IMR-90 (cell line): ENCODE results near the gene ACTRT2. TPM values are rescaled to one million over a fixed set of nuclear protein-coding genes. Genes with fewer than 3 reads are reported as not detected.

Source experiments
- ATAC-seq: fragments of 200-7000 bp; cut with Tn5 transposase; 2 replicates; pipeline ENCODE4 v1.9.1; 2020; ENCODE audit warnings: low read depth, mild to moderate bottlenecking, moderate library complexity
- BruUV-seq: library from RNA; stranded (reverse); fragments of 400-500 nt; replicated peaks from 2 replicates; lab custom pipeline; 2021; lab: Mats Ljungman, UMichigan
- CTCF ChIA-PET: fragments of 300-600 bp; formaldehyde crosslinking; extraction: SDS; loops from one replicate; lab custom pipeline; 2021; ENCODE audit warnings: antibody characterized with exemption; lab: Yijun Ruan, JAX
- POLR2A ChIA-PET: fragments of 300-600 bp; sonication (Branson Sonifier 250); formaldehyde crosslinking; loops from one replicate; lab custom pipeline; 2022; ENCODE audit warnings: antibody characterized with exemption; ENCODE audit not compliant: unreplicated experiment; lab: Charles Lee
- DNase-seq: peaks from one replicate; pipeline ENCODE4 v3.0.0; 2013
- H2AFZ ChIP-seq: replicated peaks from 2 replicates; pipeline ENCODE3; 2013; ENCODE audit warnings: low read length, mild to moderate bottlenecking; ENCODE audit not compliant: poor library complexity
- H2AK5ac ChIP-seq: 2 replicates; pipeline ENCODE4 v1.6.1; 2013; ENCODE audit warnings: low read depth, low read length, inconsistent platforms
- H2AK9ac ChIP-seq: replicated peaks from 2 replicates; pipeline ENCODE3; 2013; ENCODE audit warnings: mild to moderate bottlenecking, low read depth, low read length, moderate library complexity; ENCODE audit not compliant: poor library complexity
- H2BK120ac ChIP-seq: 2 replicates; pipeline ENCODE4 v1.6.1; 2013; ENCODE audit warnings: low read depth, low read length, inconsistent platforms
- H2BK15ac ChIP-seq: 3 replicates; pipeline ENCODE4 v1.6.1; 2013; ENCODE audit warnings: low read depth, low read length, inconsistent platforms
- H2BK20ac ChIP-seq: 2 replicates; pipeline ENCODE4 v1.6.1; 2013; ENCODE audit warnings: low read depth, mild to moderate bottlenecking, inconsistent platforms, low read length, moderate library complexity
- H2BK5ac ChIP-seq: 2 replicates; pipeline ENCODE4 v1.6.1; 2013; ENCODE audit warnings: mild to moderate bottlenecking, low read depth, low read length, inconsistent platforms; ENCODE audit not compliant: poor library complexity, severe bottlenecking
- H3K14ac ChIP-seq: replicated peaks from 2 replicates; pipeline ENCODE4 v1.6.1; 2013; ENCODE audit warnings: low read depth, low read length, inconsistent platforms
- H3K18ac ChIP-seq: 2 replicates; pipeline ENCODE4 v1.6.1; 2013; ENCODE audit warnings: low read depth, low read length, control low read depth
- H3K23ac ChIP-seq: 2 replicates; pipeline ENCODE4 v1.6.1; 2013; ENCODE audit warnings: low read depth, low read length, inconsistent platforms
- H3K27ac ChIP-seq: 2 replicates; pipeline ENCODE4 v1.5.1; 2013; ENCODE audit warnings: mild to moderate bottlenecking, control low read depth, low read length; ENCODE audit not compliant: insufficient read depth
- H3K27me3 ChIP-seq: 2 replicates; pipeline ENCODE4 v1.6.1; 2013; ENCODE audit warnings: low read length; ENCODE audit not compliant: control insufficient read depth, insufficient read depth
- H3K36me3 ChIP-seq: 2 replicates; pipeline ENCODE4 v1.6.1; 2013; ENCODE audit warnings: low read length, mixed read lengths; ENCODE audit not compliant: control insufficient read depth, insufficient read depth
- H3K4ac ChIP-seq: 2 replicates; pipeline ENCODE4 v1.6.1; 2013; ENCODE audit warnings: low read depth, low read length, inconsistent platforms
- H3K4me1 ChIP-seq: 2 replicates; pipeline ENCODE4 v1.6.1; 2013; ENCODE audit warnings: low read length, mixed read lengths; ENCODE audit not compliant: control insufficient read depth, insufficient read depth
- H3K4me2 ChIP-seq: 2 replicates; pipeline ENCODE4 v1.6.1; 2013; ENCODE audit warnings: low read depth, mild to moderate bottlenecking, control low read depth, low read length, moderate library complexity
- H3K4me3 ChIP-seq: 2 replicates; pipeline ENCODE4 v1.5.1; 2013; ENCODE audit warnings: low read depth, mild to moderate bottlenecking, control low read depth, low read length, moderate library complexity; ENCODE audit not compliant: insufficient read depth
- H3K56ac ChIP-seq: 2 replicates; pipeline ENCODE4 v1.6.1; 2013; ENCODE audit warnings: low read length, inconsistent platforms; ENCODE audit not compliant: insufficient read depth; ENCODE audit errors: extremely low read depth
- H3K79me1 ChIP-seq, 2 experiments: 2 replicates each; pipeline ENCODE4 v1.6.1; 2013; ENCODE audit warnings: low read length in 2 of 2, inconsistent platforms in 1 of 2, low read depth in 1 of 2
- H3K9ac ChIP-seq: 2 replicates; pipeline ENCODE4 v1.6.1; 2013; ENCODE audit warnings: low read depth, low read length, control low read depth
- H3K9me1 ChIP-seq: 2 replicates; pipeline ENCODE4 v1.6.1; 2013; ENCODE audit warnings: low read length, inconsistent platforms; ENCODE audit not compliant: insufficient read depth
- H3K9me3 ChIP-seq: 2 replicates; pipeline ENCODE4 v1.6.1; 2013; ENCODE audit warnings: low read length; ENCODE audit not compliant: control insufficient read depth, insufficient read depth
- H4K20me1 ChIP-seq: 2 replicates; pipeline ENCODE4 v1.6.1; 2013; ENCODE audit warnings: low read length, inconsistent platforms; ENCODE audit not compliant: insufficient read depth
- H4K5ac ChIP-seq: 2 replicates; pipeline ENCODE4 v1.6.1; 2013; ENCODE audit warnings: mild to moderate bottlenecking, low read depth, low read length, control low read depth
- H4K8ac ChIP-seq, 2 experiments: 2 replicates each; pipeline ENCODE4 v1.6.1; 2013; ENCODE audit warnings: low read depth in 2 of 2, low read length in 2 of 2, control low read depth in 1 of 2, inconsistent platforms in 1 of 2
- H4K91ac ChIP-seq: 2 replicates; pipeline ENCODE4 v1.6.1; 2013; ENCODE audit warnings: low read depth, low read length, inconsistent platforms; ENCODE audit not compliant: insufficient read depth
- CTCF ChIP-seq: conservative IDR thresholded peaks from 2 replicates; pipeline ENCODE4 v1.5.1; 2012; ENCODE audit warnings: mild to moderate bottlenecking, low read depth, low read length, improper control_type of control experiment
- MAZ ChIP-seq: IDR thresholded peaks from 2 replicates; pipeline ENCODE4 v1.6.1; 2012; ENCODE audit warnings: low read depth, mild to moderate bottlenecking, low read length, improper control_type of control experiment, moderate library complexity, borderline replicate concordance
- RFX5 ChIP-seq: IDR thresholded peaks from 2 replicates; pipeline ENCODE4 v1.8.0; 2012; ENCODE audit warnings: low read depth, mild to moderate bottlenecking, low read length, moderate library complexity
- SMC3 ChIP-seq: fragments of 150-350 bp; IDR thresholded peaks from 2 replicates; pipeline ENCODE4 v1.6.1; 2016; ENCODE audit warnings: low read depth, mild to moderate bottlenecking, antibody characterized with exemption, low read length, moderate library complexity
- WGBS, 2 experiments: methylation state at CpG; one replicate each; pipeline versions ENCODE4 v1.1.5 to v1.1.7; 2013; ENCODE audit warnings: missing lambda C conversion rate in 2 of 2; ENCODE audit not compliant: insufficient read length in 1 of 2; ENCODE audit errors: extremely low coverage in 2 of 2; 5-methylcytosine and 5-hydroxymethylcytosine counted together
- dilution Hi-C: fragments of 300-500 bp; cut with HindIII; formaldehyde crosslinking; loops from one replicate; pipeline ENCODE4 v1.14.3; 2018; ENCODE audit warnings: low sequenced_read_pairs; ENCODE audit not compliant: unreplicated experiment
- in situ Hi-C: fragments of 300-500 bp; cut with MboI; formaldehyde crosslinking; loops from 3 replicates; pipeline ENCODE4 v1.14.3; 2019; ENCODE audit warnings: low sequenced_read_pairs, inconsistent platforms, mixed read lengths
- intact Hi-C: fragments of 100-400 bp; cut with micrococcal nuclease; formaldehyde crosslinking; loops from 2 replicates; pipeline ENCODE4 v1.10.0; 2022
- polyA plus RNA-seq, 3 experiments: library from polyadenylated mRNA; depleted of rRNA; stranded (reverse); fragments of >200 nt; gene quantifications; 2 replicates each; pipeline ENCODE4 v1.2.3, GENCODE V29; 2012; ENCODE audit warnings: low replicate concordance in 1 of 3
- total RNA-seq: library from RNA; depleted of rRNA; stranded (reverse); fragments of >200 nt; gene quantifications from 2 replicates; pipeline ENCODE4 v1.2.3, GENCODE V29; 2012

ACTRT2 gene
- total and polyA plus RNA-seq, 2 of the 4 experiments (the other 2 are of a cell fraction) = not detected

- POLR2A ChIA-PET = no interaction called here
- Histone ChIP-seq H4K5ac (no peak overlapping the region), H3K9me1 (no peaks in the 10 kb centered on the region), H2BK120ac (no peak overlapping the region), H3K27me3 (no peaks in the 10 kb centered on the region), H3K4ac (no peak overlapping the region), H3K4me3 (no peak overlapping the region), H4K91ac (no peak overlapping the region), H2BK5ac (no peak overlapping the region), H3K4me1 (no peaks in the 10 kb centered on the region), H3K9ac (no peak overlapping the region), H3K23ac (no peak overlapping the region), H2AK9ac (no peak overlapping the region), H3K18ac (no peak overlapping the region), H3K79me1 (no peaks in the 10 kb centered on the region), H3K9me3 (peaks cover 48% of the 10 kb centered on the region), H3K56ac (no peak overlapping the region), H2BK20ac (no peak overlapping the region), H2AFZ (no peak overlapping the region), H3K36me3 (no peaks in the 10 kb centered on the region), H2BK15ac (no peak overlapping the region), H3K14ac (no peak overlapping the region), H3K4me2 (no peak overlapping the region), H4K8ac (no peak overlapping the region), H2AK5ac (no peak overlapping the region), H3K27ac (no peak overlapping the region), H4K20me1 (no peaks in the 10 kb centered on the region)
- intact Hi-C loops (no loop called here), in situ Hi-C loops (no loop called here), dilution Hi-C loops (no loop called here)
- CTCF ChIA-PET = no interaction called here
- no TSS peak for BruUV-seq
- WGBS, 2 experiments = 39% methylated on average over 10 of the region's 44 CpGs; no CpG with 5 or more reads in 1 of the 2 experiments
- TF ChIP-seq SMC3 = no peak
- TF ChIP-seq MAZ = no peak
- TF ChIP-seq CTCF = no peak
- TF ChIP-seq RFX5 = no peak
- no peak for ATAC-seq
- DNase-seq = no peak
Observed at GRCh38 chr1:3012456-3013291, 8.6 kb upstream of the ACTRT2 start.
